PC-9 (cell line): ENCODE results near the gene TNFSF11. TPM values are rescaled to one million over a fixed set of nuclear protein-coding genes. Genes with fewer than 3 reads are reported as not detected.
A peak's percentile ranks its signal among the peaks of the same experiment; 100 is the strongest.

Experiments
- Bru-seq: library from RNA; stranded (reverse); fragments of 400-500 nt; gene quantifications from one replicate; lab custom pipeline; 2021; lab: Mats Ljungman, UMichigan
- BruChase-seq, 2 experiments: library from RNA; stranded (reverse); fragments of 400-500 nt; gene quantifications; one replicate each; lab custom pipeline; 2021; lab: Mats Ljungman, UMichigan
- BruUV-seq: library from RNA; stranded (reverse); fragments of 400-500 nt; replicated peaks from 2 replicates; lab custom pipeline; 2021; lab: Mats Ljungman, UMichigan
- CTCF ChIA-PET: fragments of 300-600 bp; sonication (Branson Sonifier 250); formaldehyde crosslinking; loops from one replicate; lab custom pipeline; 2022; ENCODE audit warnings: antibody characterized with exemption; lab: Charles Lee
- POLR2A ChIA-PET: fragments of 300-600 bp; sonication (Branson Sonifier 250); formaldehyde crosslinking; loops from one replicate; lab custom pipeline; 2022; ENCODE audit warnings: antibody characterized with exemption; ENCODE audit not compliant: unreplicated experiment; lab: Charles Lee
- DNase-seq, 2 experiments: peaks; one replicate each; pipeline versions ENCODE4 v3.0.0 to v3.0.0-alpha.2; 2015 to 2022; ENCODE audit warnings: mixed read lengths in 1 of 2
- H2AFZ ChIP-seq: fragments of 200-600 bp; sonication (generic); 2 replicates; pipeline ENCODE4 v1.8.1; 2017; ENCODE audit warnings: antibody characterized with exemption
- H3F3A ChIP-seq: fragments of 200-600 bp; sonication (generic); 2 replicates; pipeline ENCODE4 v1.8.1; 2017; ENCODE audit warnings: antibody characterized with exemption, mild to moderate bottlenecking, low read depth; ENCODE audit not compliant: insufficient read depth
- H3K27ac ChIP-seq: fragments of 200-600 bp; sonication (generic); 2 replicates; pipeline ENCODE4 v1.6.1; 2016; ENCODE audit warnings: mixed run types
- H3K27me3 ChIP-seq: fragments of 200-600 bp; sonication (generic); 2 replicates; pipeline ENCODE4 v1.6.1; 2016; ENCODE audit warnings: low read depth, mixed run types; ENCODE audit not compliant: insufficient read depth
- H3K36me3 ChIP-seq: fragments of 200-600 bp; sonication (generic); 2 replicates; pipeline ENCODE4 v1.6.1; 2016; ENCODE audit warnings: low read depth, mixed run types
- H3K4me1 ChIP-seq: fragments of 200-600 bp; sonication (generic); replicated peaks from 2 replicates; pipeline ENCODE4 v1.6.1; 2016; ENCODE audit warnings: mixed run types; ENCODE audit not compliant: insufficient read depth
- H3K4me2 ChIP-seq: fragments of 200-600 bp; sonication (generic); 2 replicates; pipeline ENCODE4 v1.6.1; 2017; ENCODE audit warnings: mixed run types
- H3K4me3 ChIP-seq: fragments of 200-600 bp; sonication (generic); 2 replicates; pipeline ENCODE4 v1.6.1; 2016; ENCODE audit warnings: mixed run types
- H3K79me2 ChIP-seq: fragments of 200-600 bp; sonication (generic); 2 replicates; pipeline ENCODE4 v1.6.1; 2017; ENCODE audit warnings: low read depth, mixed run types
- H3K9me2 ChIP-seq: fragments of 200-600 bp; sonication (generic); 2 replicates; pipeline ENCODE4 v1.8.1; 2017; ENCODE audit warnings: mild to moderate bottlenecking; ENCODE audit not compliant: insufficient read depth
- H3K9me3 ChIP-seq: fragments of 200-600 bp; sonication (generic); 2 replicates; pipeline ENCODE4 v1.8.1; 2016; ENCODE audit warnings: low read depth; ENCODE audit not compliant: insufficient read depth
- H4K20me1 ChIP-seq: fragments of 200-600 bp; sonication (generic); 2 replicates; pipeline ENCODE4 v1.8.1; 2017; ENCODE audit not compliant: insufficient read depth
- CTCF ChIP-seq: fragments of 200-600 bp; sonication (generic); conservative IDR thresholded peaks from 2 replicates; pipeline ENCODE4 v1.6.1; 2017; ENCODE audit warnings: mixed run types, antibody characterized with exemption, mild to moderate bottlenecking, moderate library complexity
- EZH2 ChIP-seq: fragments of 200-600 bp; sonication (generic); IDR thresholded peaks from 2 replicates; pipeline ENCODE4 v1.8.0; 2017; ENCODE audit warnings: antibody characterized with exemption, low read depth
- intact Hi-C: fragments of 100-400 bp; cut with micrococcal nuclease; formaldehyde crosslinking; loops from one replicate; pipeline ENCODE4 v1.10.0; 2022; ENCODE audit not compliant: unreplicated experiment
- long read RNA-seq: library from polyadenylated mRNA; stranded (forward); transcript quantifications from one replicate; pipeline ENCODE4 v2.0.0, GENCODE V29; 2022
- total RNA-seq: library from RNA; stranded (reverse); gene quantifications from 2 replicates; pipeline ENCODE4 v1.2.3, GENCODE V29; 2021

TNFSF11 gene
- total RNA-seq (not detected in 2 replicates), Bru-seq, nascent RNA (percentile 2 among the genes with signal in this experiment), BruChase-seq, experiment 1, labeled RNA remaining after a 2-hour chase (percentile 5 among the genes with signal in this experiment), BruChase-seq, experiment 2, labeled RNA remaining after a 6-hour chase (percentile 6 among the genes with signal in this experiment)
- long read RNA-seq, partial matches to known transcripts, result 0 of 1 reads
- long read RNA-seq, other reads (novel, unspliced or antisense), result 0 of 1 reads

- H3K27me3 ChIP-seq, result peaks cover 17% of the 10 kb centered on the region; the same call in 1 of the 2 replicates
- peak within 1 kb of the TSS; percentile 74 for H2AFZ ChIP-seq
- H3K9me3 ChIP-seq, result no peaks in the 10 kb centered on the region
- no peaks in the 10 kb centered on the region for H3F3A ChIP-seq
- DNase-seq, result no peak
- H3K36me3 ChIP-seq, result no peaks in the 10 kb centered on the region
- no peaks in the 10 kb centered on the region for H3K79me2 ChIP-seq
- H3K27ac ChIP-seq, result no peak within 1 kb of the TSS
- TF ChIP-seq EZH2 (no peak), CTCF (no peak)
- ChIA-PET POLR2A (no interaction called here), CTCF (no interaction called here)
- peak within 1 kb of the TSS; percentile 42; the same call in 1 of the 2 replicates for H3K4me3 ChIP-seq
- H3K4me2 ChIP-seq, result peak within 1 kb of the TSS; percentile 69
- H3K9me2 ChIP-seq, result no peaks in the 10 kb centered on the region
- BruUV-seq, result no TSS peak
- no peaks in the 10 kb centered on the region for H4K20me1 ChIP-seq
- intact Hi-C loops, result no loop called here
- no peaks in the 10 kb centered on the region for H3K4me1 ChIP-seq
Observed at GRCh38 chr13:42574011-42574410, at the start of gene TNFSF11. TNFSF11 (plus strand) TSS chr13:42574152; CDS start chr13:42574304, 152 bp downstream.

GRCh38 chr13:42524487-42525034 is 49.4 kb upstream of the TNFSF11 start:
- Histone ChIP-seq H3K4me3 (no peak overlapping the region), H3K79me2 (no peaks in the 10 kb centered on the region), H3K4me1 (no peaks in the 10 kb centered on the region), H3F3A (no peaks in the 10 kb centered on the region), H3K9me2 (no peaks in the 10 kb centered on the region), H3K27ac (0 out of 2 replicates have a peak overlapping the region, but pooled peaks have one; percentile 26), H3K27me3 (no peaks in the 10 kb centered on the region), H3K9me3 (no peaks in the 10 kb centered on the region), H3K36me3 (no peaks in the 10 kb centered on the region), H4K20me1 (no peaks in the 10 kb centered on the region), H2AFZ (no peak overlapping the region), H3K4me2 (no peak overlapping the region)
- DNase-seq, result no peak
- ChIA-PET POLR2A (no interaction called here), CTCF (no interaction called here)
- TF ChIP-seq CTCF (no peak), EZH2 (no peak)
- intact Hi-C loops, result no loop called here
- no TSS peak for BruUV-seq

GRCh38 chr13:42525035-42525504 is 48.9 kb upstream of the TNFSF11 start:
- peak in 1 of 2 experiments; percentile 74 for DNase-seq

More at GRCh38 chr13:42525035-42525504, 48.9 kb upstream of the TNFSF11 start:
- intact Hi-C loops, result no loop called here
- BruUV-seq, result no TSS peak
- H2AFZ ChIP-seq, result no peak overlapping the region
- H3K27me3 ChIP-seq, result no peaks in the 10 kb centered on the region
- H3K4me1 ChIP-seq, result no peaks in the 10 kb centered on the region
- no peaks in the 10 kb centered on the region for H3K36me3 ChIP-seq
- CTCF ChIA-PET, result no interaction called here
- H3K9me2 ChIP-seq, result no peaks in the 10 kb centered on the region
- H3K27ac ChIP-seq, result 0 out of 2 replicates have a peak overlapping the region, but pooled peaks have one; percentile 26
- H3K4me3 ChIP-seq, result no peak overlapping the region
- H3K4me2 ChIP-seq, result no peak overlapping the region
- POLR2A ChIA-PET, result no interaction called here
- H3K79me2 ChIP-seq, result no peaks in the 10 kb centered on the region
- no peaks in the 10 kb centered on the region for H3K9me3 ChIP-seq
- H3F3A ChIP-seq, result no peaks in the 10 kb centered on the region
- TF ChIP-seq CTCF (no peak), EZH2 (no peak)
- H4K20me1 ChIP-seq, result no peaks in the 10 kb centered on the region
